Thyroid gland (tissue), 4 donors: ENCODE measurements around the gene CREBL2.

Experiments
- CTCF ChIP-seq, 6 experiments: fragments of 200-600 bp in 3 of 6; fragments of 450-650 bp in 3 of 6; sonication (generic) in 3 of 6; IDR thresholded peaks; one replicate each; pipeline ENCODE4 v1.5.1; 2016 to 2019; ENCODE audit warnings: antibody characterized with exemption in 6 of 6, mild to moderate bottlenecking in 2 of 6, inconsistent platforms in 1 of 6, moderate library complexity in 1 of 6
- POLR2A ChIP-seq, 2 donors: fragments of 450-650 bp; IDR thresholded peaks; one replicate each; pipeline ENCODE4 v1.6.1; 2017; ENCODE audit warnings: antibody characterized with exemption in 2 of 2, mild to moderate bottlenecking in 2 of 2, moderate library complexity in 1 of 2

GRCh38 chr12:12653922-12654321, 42.2 kb downstream of the CREBL2 start:
- no peak for TF ChIP-seq CTCF (IDR thresholded peaks at IDR 0.05)
- TF ChIP-seq POLR2A (IDR thresholded peaks at IDR 0.05) = no peak
